HCT116 (cell line): ENCODE data around the gene NIF3L1. TPM values are rescaled to one million over a fixed set of nuclear protein-coding genes. Genes with fewer than 3 reads are reported as not detected.

Source experiments
- ATAC-seq: fragments of 200-7000 bp; cut with Tn5 transposase; 2 replicates; pipeline ENCODE4 v1.9.1; 2020; ENCODE audit warnings: mild to moderate bottlenecking, moderate library complexity
- BruUV-seq: library from RNA; stranded (reverse); fragments of 400-500 nt; replicated peaks from 2 replicates; lab custom pipeline; 2021; lab: Mats Ljungman, UMichigan
- CTCF ChIA-PET: fragments of 300-600 bp; sonication (Branson Sonifier 250); formaldehyde crosslinking; loops from one replicate; lab custom pipeline; 2021; ENCODE audit warnings: antibody characterized with exemption; lab: Charles Lee
- POLR2A ChIA-PET: fragments of 300-600, 350-600 bp; sonication (Branson Sonifier 250); formaldehyde crosslinking; loops from one replicate; lab custom pipeline; 2021; ENCODE audit warnings: antibody characterized with exemption; lab: Charles Lee
- RAD21 ChIA-PET, 2 experiments: fragments of 300-600 bp; sonication (Branson Sonifier 250); formaldehyde crosslinking; loops; one replicate each; lab custom pipeline; 2023; ENCODE audit warnings: low total read pairs in 2 of 2; ENCODE audit not compliant: uncharacterized antibody in 2 of 2, unreplicated experiment in 2 of 2, low non-redundant PET in 1 of 2; lab: Charles Lee
- DNase-seq: peaks from one replicate; pipeline ENCODE4 v3.0.0-alpha.2; 2010; ENCODE audit warnings: low read depth, low spot score
- H2AFZ ChIP-seq: fragments of 200-600 bp; shearing (Covaris generic), sonication (generic); 2 replicates; pipeline ENCODE4 v1.6.1; 2017; ENCODE audit warnings: low read depth, mixed run types, mixed read lengths, antibody characterized with exemption, low read length; ENCODE audit not compliant: poor library complexity, severe bottlenecking
- H3K27ac ChIP-seq: 2 replicates; pipeline ENCODE4 v1.5.1; 2012; ENCODE audit warnings: low read depth, low read length
- H3K27me3 ChIP-seq: fragments of 200-600 bp; sonication (generic); 2 replicates; pipeline ENCODE4 v1.6.1; 2016; ENCODE audit warnings: mixed run types, low read length, mixed read lengths; ENCODE audit not compliant: insufficient read depth
- H3K36me3 ChIP-seq, 2 experiments: fragments of 200-500 bp in 1 of 2; fragments of 200-600 bp in 1 of 2; sonication (Bioruptor generic) in 1 of 2; sonication (generic) in 1 of 2; 2 replicates each; pipeline versions ENCODE4 v1.5.1 to v1.6.1; 2014 to 2016; ENCODE audit warnings: low read length in 2 of 2, inconsistent platforms in 1 of 2, mixed read lengths in 1 of 2, mixed run types in 1 of 2; ENCODE audit not compliant: insufficient read depth in 2 of 2, control insufficient read depth in 1 of 2
- H3K4me1 ChIP-seq, 2 experiments: fragments of 200-600 bp in 1 of 2; sonication (generic) in 1 of 2; 2 replicates each; pipeline versions ENCODE4 v1.5.1 to v1.6.1; 2012 to 2017; ENCODE audit warnings: low read length in 2 of 2, inconsistent platforms in 1 of 2, mild to moderate bottlenecking in 1 of 2, mixed read lengths in 1 of 2, mixed run types in 1 of 2, moderate library complexity in 1 of 2; ENCODE audit not compliant: insufficient read depth in 2 of 2, control insufficient read depth in 1 of 2
- H3K4me2 ChIP-seq: fragments of 200-600 bp; sonication (generic); 2 replicates; pipeline ENCODE4 v1.6.1; 2017; ENCODE audit warnings: mixed run types, low read length, mixed read lengths
- H3K4me3 ChIP-seq, 2 experiments: fragments of 200-600 bp in 1 of 2; sonication (generic) in 1 of 2; replicated peaks in 1 of 2; 2 replicates each; pipeline ENCODE4 v1.5.1; 2011 to 2016; ENCODE audit warnings: low read length in 2 of 2, control low read depth in 1 of 2, low read depth in 1 of 2, mild to moderate bottlenecking in 1 of 2, mixed read lengths in 1 of 2, mixed run types in 1 of 2
- H3K79me2 ChIP-seq: fragments of 200-600 bp; sonication (generic); 2 replicates; pipeline ENCODE4 v1.6.1; 2017; ENCODE audit warnings: mild to moderate bottlenecking, mixed run types, low read length, moderate library complexity, mixed read lengths; ENCODE audit not compliant: insufficient read depth
- H3K9ac ChIP-seq: fragments of 200-600 bp; sonication (generic); 2 replicates; pipeline ENCODE4 v1.6.1; 2016; ENCODE audit warnings: low read length, mixed read lengths
- H3K9me2 ChIP-seq: fragments of 200-600 bp; sonication (generic), shearing (Covaris generic); 2 replicates; pipeline ENCODE4 v1.6.1; 2017; ENCODE audit warnings: mixed run types, mild to moderate bottlenecking, moderate library complexity; ENCODE audit not compliant: insufficient read depth
- H3K9me3 ChIP-seq, 2 experiments: fragments of 200-500 bp in 1 of 2; fragments of 200-600 bp in 1 of 2; sonication (Bioruptor generic) in 1 of 2; sonication (generic) in 1 of 2; 2 replicates each; pipeline ENCODE4 v1.6.1; 2014 to 2017; ENCODE audit warnings: low read length in 2 of 2, mixed read lengths in 2 of 2, inconsistent platforms in 1 of 2, low read depth in 1 of 2, mild to moderate bottlenecking in 1 of 2, mixed run types in 1 of 2, moderate library complexity in 1 of 2; ENCODE audit not compliant: control insufficient read depth in 1 of 2, insufficient read depth in 1 of 2
- H4K20me1 ChIP-seq: fragments of 200-600 bp; sonication (generic), shearing (Covaris generic); 2 replicates; pipeline ENCODE4 v1.6.1; 2017; ENCODE audit warnings: mixed run types, mild to moderate bottlenecking, moderate library complexity; ENCODE audit not compliant: insufficient read depth
- CBX3 ChIP-seq: IDR thresholded peaks from 2 replicates; pipeline ENCODE4 v1.6.1; 2012; ENCODE audit warnings: low read depth
- CEBPB ChIP-seq: IDR thresholded peaks from 2 replicates; pipeline ENCODE4 v1.6.1; 2012; ENCODE audit warnings: low read depth
- EGR1 ChIP-seq: IDR thresholded peaks from 2 replicates; pipeline ENCODE4 v1.6.1; 2012; ENCODE audit warnings: low read depth
- EZH2 ChIP-seq: fragments of 200-600 bp; sonication (generic); IDR thresholded peaks from 2 replicates; pipeline ENCODE4 v1.6.1; 2017; ENCODE audit warnings: antibody characterized with exemption, mixed run types
- EZH2phosphoT487 ChIP-seq: fragments of 200-600 bp; IDR thresholded peaks from 2 replicates; pipeline ENCODE4 v1.6.1; 2018; ENCODE audit warnings: antibody characterized with exemption, borderline replicate concordance
- FOSL1 ChIP-seq: IDR thresholded peaks from 2 replicates; pipeline ENCODE4 v1.6.1; 2012; ENCODE audit warnings: low read depth
- JUND ChIP-seq: IDR thresholded peaks from 2 replicates; pipeline ENCODE4 v1.6.1; 2012
- POLR2A ChIP-seq: IDR thresholded peaks from 2 replicates; pipeline ENCODE4 v1.7.0; 2011; ENCODE audit warnings: borderline replicate concordance; ENCODE audit not compliant: insufficient read depth, insufficient read length; ENCODE audit errors: extremely low read depth
- POLR2AphosphoS5 ChIP-seq: IDR thresholded peaks from 2 replicates; pipeline ENCODE4 v1.6.1; 2011; ENCODE audit warnings: mild to moderate bottlenecking, low read depth, low read length, moderate library complexity
- RAD21 ChIP-seq: IDR thresholded peaks from 2 replicates; pipeline ENCODE4 v1.6.1; 2012; ENCODE audit warnings: low read depth, mild to moderate bottlenecking
- SIN3A ChIP-seq: IDR thresholded peaks from 2 replicates; pipeline ENCODE4 v1.6.1; 2012; ENCODE audit warnings: low read depth
- SP1 ChIP-seq: IDR thresholded peaks from 2 replicates; pipeline ENCODE4 v1.6.1; 2012; ENCODE audit warnings: low read depth
- SRF ChIP-seq: IDR thresholded peaks from 2 replicates; pipeline ENCODE4 v1.6.1; 2012; ENCODE audit warnings: low read depth
- TCF7L2 ChIP-seq: IDR thresholded peaks from 2 replicates; pipeline ENCODE4 v1.7.0; 2011; ENCODE audit warnings: borderline replicate concordance, inconsistent platforms; ENCODE audit not compliant: insufficient read depth, insufficient read length; ENCODE audit errors: extremely low read depth
- YY1 ChIP-seq: IDR thresholded peaks from 2 replicates; pipeline ENCODE4 v1.6.1; 2011; ENCODE audit warnings: low read length, low read depth, moderate library complexity, mild to moderate bottlenecking; ENCODE audit not compliant: insufficient replicate concordance; ENCODE audit errors: extremely low read depth
- ZFX ChIP-seq: fragments of 450-650 bp; IDR thresholded peaks from 2 replicates; pipeline ENCODE4 v1.6.1; 2017
- ZNF274 ChIP-seq: fragments of 200-500 bp; sonication (Bioruptor generic); IDR thresholded peaks from 2 replicates; pipeline ENCODE4 v1.6.1; 2014; ENCODE audit warnings: mild to moderate bottlenecking, low read depth, low read length, inconsistent platforms
- intact Hi-C: fragments of 100-400 bp; cut with micrococcal nuclease; formaldehyde crosslinking; loops from 2 replicates; pipeline ENCODE4 v1.10.0; 2022
- total RNA-seq: library from RNA; stranded (reverse); gene quantifications from one replicate; pipeline ENCODE4 v1.2.1, GENCODE V29; 2021; ENCODE audit not compliant: unreplicated experiment
- TF ChIP-seq, protein P1 (sequence below): IDR thresholded peaks from 2 replicates; pipeline ENCODE4 v1.6.1; 2012
- TF ChIP-seq, protein P2 (sequence below): IDR thresholded peaks from 2 replicates; pipeline ENCODE4 v1.6.1; 2012
- TF ChIP-seq, protein P3 (sequence below): IDR thresholded peaks from 2 replicates; pipeline ENCODE4 v1.6.1; 2011; ENCODE audit warnings: mild to moderate bottlenecking, low read length, moderate library complexity; ENCODE audit not compliant: insufficient replicate concordance; ENCODE audit errors: extremely low read depth

Gene NIF3L1
- total RNA-seq, 1 experiment from 2014 or later = 44.7 TPM

DNA sequence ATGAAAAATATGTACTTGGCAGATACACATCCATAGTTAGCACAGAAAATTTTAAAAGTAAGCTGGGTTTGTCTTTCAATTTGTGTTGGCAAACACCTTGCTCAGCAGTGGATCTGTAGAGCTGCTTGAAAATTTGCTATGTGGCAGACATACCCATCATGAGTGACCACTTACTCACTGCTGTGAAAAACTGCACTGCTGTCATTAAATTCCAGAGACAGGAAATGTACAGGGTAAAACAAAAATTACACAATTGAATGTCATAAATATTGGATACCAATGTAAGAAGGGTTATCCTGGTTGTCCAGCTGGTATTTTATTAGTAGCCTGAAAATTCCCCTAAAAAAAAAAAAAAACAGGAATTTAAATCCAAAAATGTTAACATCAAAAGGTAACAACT lies 24.5 kb downstream of the NIF3L1 start (continued):
- no peak for TF ChIP-seq CBX3

DNA sequence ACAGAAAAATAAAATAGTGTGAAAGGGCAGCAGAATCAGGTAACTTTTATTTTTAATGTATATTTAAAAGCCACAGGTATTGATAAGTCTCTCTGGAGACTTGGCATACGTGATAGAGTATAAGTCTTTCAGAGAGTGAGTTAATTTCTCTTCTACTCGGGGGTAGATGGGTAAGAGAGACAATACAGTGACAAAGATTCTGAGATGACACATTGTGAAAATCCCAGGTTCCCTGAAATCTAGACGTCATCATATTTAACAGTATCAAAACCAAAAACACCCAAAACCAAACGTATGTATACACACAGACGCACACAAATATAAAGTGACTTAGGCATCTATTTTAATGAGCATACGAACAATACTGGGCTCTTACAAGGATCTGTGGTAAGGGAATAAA lies 33.3 kb downstream of the NIF3L1 start:
- Histone ChIP-seq H3K27ac (no peak overlapping the region), H3K9ac (no peak overlapping the region), H3K4me2 (no peak overlapping the region), H4K20me1 (no peaks in the 10 kb centered on the region), H2AFZ (no peak overlapping the region), H3K36me3 (peaks cover 27 to 57% of the 10 kb centered on the region in 2 experiments; a peak in 3 of 4 replicates), H3K9me2 (no peaks in the 10 kb centered on the region), H3K4me1 (no peaks in the 10 kb centered on the region), H3K4me3 (no peak overlapping the region), H3K9me3 (no peaks in the 10 kb centered on the region), H3K27me3 (no peaks in the 10 kb centered on the region), H3K79me2 (no peaks in the 10 kb centered on the region)
- CTCF ChIA-PET = no interaction called here
- DNase-seq (no peak), ATAC-seq (no peak)
- BruUV-seq = no TSS peak
- intact Hi-C loops = no loop called here
- TF ChIP-seq, protein P1, sequence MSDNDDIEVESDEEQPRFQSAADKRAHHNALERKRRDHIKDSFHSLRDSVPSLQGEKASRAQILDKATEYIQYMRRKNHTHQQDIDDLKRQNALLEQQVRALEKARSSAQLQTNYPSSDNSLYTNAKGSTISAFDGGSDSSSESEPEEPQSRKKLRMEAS = no peak
- TF ChIP-seq SRF (no peak), EZH2phosphoT487 (no peak), SIN3A (no peak), POLR2AphosphoS5 (no peak), EZH2 (no peak), YY1 (no peak), CEBPB (no peak), FOSL1 (no peak), SP1 (no peak), JUND (no peak), POLR2A (no peak), TCF7L2 (no peak), EGR1 (no peak), CBX3 (no peak), ZNF274 (no peak), ZFX (no peak), RAD21 (no peak)
- TF ChIP-seq, protein P2, sequence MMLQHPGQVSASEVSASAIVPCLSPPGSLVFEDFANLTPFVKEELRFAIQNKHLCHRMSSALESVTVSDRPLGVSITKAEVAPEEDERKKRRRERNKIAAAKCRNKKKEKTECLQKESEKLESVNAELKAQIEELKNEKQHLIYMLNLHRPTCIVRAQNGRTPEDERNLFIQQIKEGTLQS = no peak
- TF ChIP-seq, protein P3, sequence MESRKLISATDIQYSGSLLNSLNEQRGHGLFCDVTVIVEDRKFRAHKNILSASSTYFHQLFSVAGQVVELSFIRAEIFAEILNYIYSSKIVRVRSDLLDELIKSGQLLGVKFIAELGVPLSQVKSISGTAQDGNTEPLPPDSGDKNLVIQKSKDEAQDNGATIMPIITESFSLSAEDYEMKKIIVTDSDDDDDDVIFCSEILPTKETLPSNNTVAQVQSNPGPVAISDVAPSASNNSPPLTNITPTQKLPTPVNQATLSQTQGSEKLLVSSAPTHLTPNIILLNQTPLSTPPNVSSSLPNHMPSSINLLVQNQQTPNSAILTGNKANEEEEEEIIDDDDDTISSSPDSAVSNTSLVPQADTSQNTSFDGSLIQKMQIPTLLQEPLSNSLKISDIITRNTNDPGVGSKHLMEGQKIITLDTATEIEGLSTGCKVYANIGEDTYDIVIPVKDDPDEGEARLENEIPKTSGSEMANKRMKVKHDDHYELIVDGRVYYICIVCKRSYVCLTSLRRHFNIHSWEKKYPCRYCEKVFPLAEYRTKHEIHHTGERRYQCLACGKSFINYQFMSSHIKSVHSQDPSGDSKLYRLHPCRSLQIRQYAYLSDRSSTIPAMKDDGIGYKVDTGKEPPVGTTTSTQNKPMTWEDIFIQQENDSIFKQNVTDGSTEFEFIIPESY = no peak
- POLR2A ChIA-PET = no interaction called here
- RAD21 ChIA-PET = no interaction called here
